ENCODE measurements around the gene NKX2-4.
"Not testable (repeated sequence)": the region's sequence is repeated elsewhere in the genome, so short reads cannot be mapped to it uniquely, and the experiment has no call there.

Gene NKX2-4

DNA sequence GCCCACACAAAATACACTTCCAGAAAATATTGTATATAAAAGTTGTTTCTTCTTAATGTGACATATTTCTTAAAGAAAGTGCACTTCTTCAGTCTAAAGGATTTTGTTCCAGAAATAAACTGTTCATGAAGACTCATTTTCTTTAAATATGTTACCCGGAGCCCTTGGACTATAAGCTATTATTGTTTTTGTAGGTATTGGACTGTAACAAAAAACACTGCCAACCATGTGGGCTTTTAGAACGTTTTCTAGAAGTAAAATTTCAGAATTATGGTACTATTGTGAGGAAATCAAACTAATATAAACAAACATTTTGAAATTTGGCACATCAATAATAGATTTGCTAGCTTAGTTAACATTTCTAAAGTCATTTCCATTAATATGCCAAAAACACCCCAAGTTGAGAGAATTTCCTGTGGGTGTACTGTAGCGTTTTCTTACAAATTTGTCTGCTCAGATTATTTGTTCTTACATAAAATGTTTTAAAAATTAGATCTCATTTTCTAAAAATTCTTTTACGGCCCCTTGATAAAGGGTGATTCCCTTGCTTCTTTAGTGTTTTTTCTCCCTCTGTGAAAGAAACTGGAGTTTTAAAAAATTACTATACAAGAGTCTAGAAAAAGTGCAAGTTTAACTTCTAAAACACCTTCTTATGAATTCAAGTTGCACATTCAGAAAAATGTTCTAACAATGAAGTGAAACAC, 3.4 kb downstream of the NKX2-4 start:
- no peak for DNase-seq (ENCODE audit: low read depth)

GRCh38 chr20:21393166-21393565, 4.2 kb downstream of the NKX2-4 start:
- no peak for DNase-seq (ENCODE audit: low read depth)

DNA sequence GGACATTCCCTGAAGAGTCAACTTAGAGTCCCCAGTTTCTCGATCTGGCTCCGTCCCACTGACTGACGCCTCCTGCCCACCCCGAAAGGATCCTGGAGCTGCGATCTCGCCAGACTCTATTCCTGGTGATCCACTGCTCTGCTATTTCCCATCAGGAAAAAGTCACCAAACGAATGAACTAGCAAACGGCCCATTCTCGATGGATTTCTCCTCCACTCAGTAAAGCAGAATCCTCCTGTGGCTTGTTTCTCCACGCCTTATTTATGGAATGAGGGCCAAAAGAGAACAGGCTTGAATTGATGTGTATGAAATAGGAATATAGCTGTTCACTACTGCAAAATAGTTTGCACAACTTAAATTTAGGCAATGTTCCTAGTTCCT, 5.4 kb downstream of the NKX2-4 start:
- no peak for DNase-seq (ENCODE audit: low read depth)

- DNase-seq (ENCODE audit: low read depth) = no peak
Observed at GRCh38 chr20:21391185-21391971, 5.9 kb downstream of the NKX2-4 start.

GRCh38 chr20:21390768-21391167, 6.6 kb downstream of the NKX2-4 start:
- DNase-seq (ENCODE audit: low read depth) = no peak

DNA sequence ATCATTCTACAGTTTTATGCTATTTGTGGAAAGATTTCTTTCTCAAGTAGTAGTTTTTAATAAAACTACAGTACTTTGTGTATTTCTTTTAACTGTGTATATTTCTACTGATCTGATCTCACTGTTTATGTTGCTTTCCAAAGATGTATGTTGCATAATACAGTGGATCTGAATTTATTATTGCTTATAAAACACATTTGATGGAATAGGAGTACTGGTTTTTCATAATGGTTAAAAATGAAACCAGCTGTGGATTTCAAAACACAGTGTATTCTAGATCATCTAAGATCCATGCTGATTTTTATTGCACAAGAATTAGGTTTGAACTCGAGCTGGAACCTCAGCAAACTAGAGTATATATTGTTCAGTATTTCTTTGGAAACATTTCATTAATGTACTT, 8.0 kb downstream of the NKX2-4 start:
- no peak for DNase-seq (ENCODE audit: low read depth)

- DNase-seq (ENCODE audit: low read depth) = no peak
Observed at GRCh38 chr20:21388566-21388965, 8.8 kb downstream of the NKX2-4 start.

DNA sequence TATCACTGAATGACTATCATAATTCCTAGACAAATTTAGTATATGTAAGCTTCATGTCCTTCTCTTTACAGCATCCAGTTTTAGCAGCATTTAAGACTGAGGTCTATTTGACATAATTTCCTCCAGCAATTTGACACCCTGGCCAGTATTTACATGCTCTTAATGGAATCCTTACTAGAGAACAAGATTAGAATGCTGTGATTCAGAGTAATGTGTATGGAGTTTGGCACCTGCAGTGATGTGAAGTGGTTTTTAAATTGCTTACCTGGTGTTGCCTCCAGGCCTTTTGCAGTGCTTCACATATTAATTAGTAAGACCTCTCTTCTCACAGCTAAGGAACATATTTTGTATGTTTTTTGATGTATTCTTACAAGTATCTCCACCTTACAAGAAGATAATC, 9.8 kb downstream of the NKX2-4 start:
- no peak for DNase-seq (ENCODE audit: low read depth)

- no peak for DNase-seq (ENCODE audit: low read depth)
Observed at GRCh38 chr20:21386111-21386510, 11.2 kb downstream of the NKX2-4 start.

DNA sequence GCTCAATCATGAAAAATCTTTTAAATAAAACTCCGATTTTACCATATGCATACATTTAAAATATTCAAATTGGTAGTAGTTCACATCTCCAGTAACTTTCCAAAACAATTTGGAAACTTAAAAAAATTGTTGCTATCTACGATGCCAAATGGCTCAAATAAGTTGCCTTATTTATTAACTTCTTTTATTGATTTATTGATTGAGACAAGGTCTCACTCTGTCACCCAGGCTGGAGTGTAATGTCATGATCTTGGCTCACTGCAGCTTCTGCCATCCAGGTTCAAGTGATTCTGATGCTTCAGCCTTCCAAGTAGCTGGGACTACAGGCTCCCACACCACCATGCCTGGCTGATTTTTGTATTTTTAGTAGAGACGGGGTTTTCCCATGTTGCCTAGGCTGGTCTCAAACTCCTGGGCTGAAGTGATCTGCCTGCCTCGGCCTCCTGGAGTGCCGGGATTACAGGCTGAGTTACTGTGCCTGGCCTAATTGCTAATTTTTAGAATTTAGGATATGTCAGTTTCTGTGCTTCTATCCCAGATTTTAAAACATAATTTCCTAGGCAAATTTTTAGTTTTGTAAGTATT, 12.9 kb downstream of the NKX2-4 start:
- DNase-seq (ENCODE audit: low read depth) = no peak

GRCh38 chr20:21381619-21382018, 15.7 kb downstream of the NKX2-4 start:
- DNase-seq (ENCODE audit: low read depth) = no peak

DNA sequence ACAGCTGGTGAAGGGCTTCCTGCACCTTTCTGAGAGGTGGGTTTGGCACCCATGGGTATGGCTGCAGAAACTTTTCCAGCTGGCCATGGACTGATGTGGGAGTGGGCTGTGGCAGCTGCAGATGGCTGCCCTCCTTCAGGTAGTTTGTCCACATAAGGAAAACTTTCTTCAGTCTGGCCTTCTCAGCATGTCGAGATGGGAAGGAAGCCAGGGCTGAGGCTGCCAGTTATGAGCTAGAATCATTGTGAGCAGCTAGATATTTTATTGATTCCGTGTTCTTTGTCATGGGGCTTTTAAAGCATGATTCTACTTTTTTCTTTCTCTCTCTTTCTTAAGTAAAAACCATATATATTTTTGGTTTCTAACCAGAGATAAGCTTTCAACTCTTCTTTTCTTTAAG, 16.6 kb downstream of the NKX2-4 start:
- no peak for DNase-seq (ENCODE audit: low read depth)

GRCh38 chr20:21378259-21378658, 19.1 kb downstream of the NKX2-4 start:
- DNase-seq (ENCODE audit: low read depth) = no peak

GRCh38 chr20:21377701-21378100, 19.6 kb downstream of the NKX2-4 start:
- DNase-seq (ENCODE audit: low read depth) = no peak

- DNase-seq (ENCODE audit: low read depth) = no peak
Observed at GRCh38 chr20:21376626-21377025, 20.7 kb downstream of the NKX2-4 start.

- no peak for DNase-seq (ENCODE audit: low read depth)
Observed at GRCh38 chr20:21373436-21373835, 23.9 kb downstream of the NKX2-4 start.

DNA sequence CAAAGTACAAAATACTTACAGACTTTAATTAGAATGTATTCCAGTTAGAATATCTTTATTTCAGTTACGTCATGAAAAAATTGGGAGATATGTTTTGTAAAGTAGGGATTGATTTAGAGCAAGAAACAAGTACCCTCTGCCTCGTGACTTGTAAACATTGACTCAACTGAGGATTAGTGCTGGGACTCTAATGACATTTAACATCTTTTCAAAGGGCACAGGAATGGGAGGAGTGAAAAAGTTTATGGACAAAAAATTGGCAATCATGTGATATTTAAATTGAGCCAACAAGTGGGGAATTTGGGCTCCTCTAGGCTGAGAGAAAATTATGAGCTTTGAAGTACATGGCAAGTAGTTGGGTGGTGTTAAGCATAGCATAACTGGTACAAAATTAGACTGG, 25.3 kb downstream of the NKX2-4 start:
- DNase-seq (ENCODE audit: low read depth) = no peak

DNA sequence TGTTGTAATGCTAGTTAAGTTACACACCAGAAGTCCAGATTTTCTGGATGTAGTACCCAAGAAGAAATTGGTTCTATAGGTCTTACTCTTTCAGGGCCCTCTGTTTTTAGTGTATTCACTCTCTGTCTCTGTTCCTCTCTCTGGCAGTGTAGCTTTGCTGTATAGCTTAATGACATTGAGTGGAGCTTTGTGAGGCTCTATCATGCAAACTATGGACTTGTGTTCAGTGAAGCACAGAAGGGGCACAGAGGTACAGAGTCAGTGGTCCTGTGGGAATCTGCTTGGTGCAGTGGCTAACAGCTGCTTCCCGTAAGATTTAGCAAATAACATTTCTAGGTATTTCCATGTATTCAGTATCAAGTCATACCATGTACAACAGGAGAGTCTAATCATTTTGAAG, 26.1 kb downstream of the NKX2-4 start:
- no peak for DNase-seq (ENCODE audit: low read depth)

- DNase-seq (ENCODE audit: low read depth) = no peak
Observed at GRCh38 chr20:21368791-21369190, 28.5 kb downstream of the NKX2-4 start.

- not testable (repeated sequence) for DNase-seq (ENCODE audit: low read depth)
Observed at GRCh38 chr20:21366273-21366672, 31.1 kb downstream of the NKX2-4 start.

GRCh38 chr20:21365771-21366170, 31.6 kb downstream of the NKX2-4 start:
- no peak for DNase-seq (ENCODE audit: low read depth)

- no peak for DNase-seq (ENCODE audit: low read depth)
Observed at GRCh38 chr20:21364413-21364812, 32.9 kb downstream of the NKX2-4 start.

DNA sequence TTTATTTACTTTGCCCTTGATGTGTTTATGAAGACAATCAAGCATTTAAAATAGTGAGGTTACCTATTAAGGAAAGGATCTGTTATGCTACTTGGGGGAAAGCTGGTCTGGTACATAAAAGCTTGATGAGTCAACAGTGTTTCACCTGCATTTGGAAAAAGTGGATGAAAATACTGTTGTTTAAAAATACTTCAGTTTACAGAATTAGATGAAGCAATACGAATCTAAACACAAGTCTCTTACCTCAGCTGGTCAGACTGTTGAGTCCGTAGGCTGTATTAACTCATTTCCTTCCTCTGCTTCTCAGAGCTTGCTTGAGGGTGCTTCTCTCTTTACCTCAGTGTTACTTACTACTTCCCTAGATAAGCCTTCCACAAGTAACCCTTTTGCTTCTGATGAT, 36.1 kb downstream of the NKX2-4 start:
- DNase-seq (ENCODE audit: low read depth) = no peak
